Measurements from ENCODE around the gene DNM1. TPM values are rescaled to one million over a fixed set of nuclear protein-coding genes. Genes with fewer than 3 reads are reported as not detected.
A peak's percentile ranks its signal among the peaks of the same experiment; 100 is the strongest.

DNM1 gene
- 100 to 1,000 TPM in 1 of 10 donors, 10 to 100 TPM in 9; 32.0 to 119 (median 52.2) TPM for polyA plus RNA-seq (ENCODE audit: insufficient read length in 10 of 10)
- long read RNA-seq, donor 1, partial matches to known transcripts = 5 of 5 reads
- long read RNA-seq, donor 1, other reads (novel, unspliced or antisense) = 0 of 5 reads
- long read RNA-seq, donor 2 = 0 reads
- long read RNA-seq, donor 3 = 0 reads
- long read RNA-seq, donor 4 = 0 reads
- long read RNA-seq, donor 5 = 0 reads
- long read RNA-seq, donor 6 = 0 reads
- long read RNA-seq, donor 7, partial matches to known transcripts = 7 of 7 reads
- long read RNA-seq, donor 7, other reads (novel, unspliced or antisense) = 0 of 7 reads
- long read RNA-seq, donor 8, partial matches to known transcripts = 0 of 1 reads
- long read RNA-seq, donor 8, other reads (novel, unspliced or antisense) = 0 of 1 reads
- long read RNA-seq, donor 9 = 0 reads

DNA sequence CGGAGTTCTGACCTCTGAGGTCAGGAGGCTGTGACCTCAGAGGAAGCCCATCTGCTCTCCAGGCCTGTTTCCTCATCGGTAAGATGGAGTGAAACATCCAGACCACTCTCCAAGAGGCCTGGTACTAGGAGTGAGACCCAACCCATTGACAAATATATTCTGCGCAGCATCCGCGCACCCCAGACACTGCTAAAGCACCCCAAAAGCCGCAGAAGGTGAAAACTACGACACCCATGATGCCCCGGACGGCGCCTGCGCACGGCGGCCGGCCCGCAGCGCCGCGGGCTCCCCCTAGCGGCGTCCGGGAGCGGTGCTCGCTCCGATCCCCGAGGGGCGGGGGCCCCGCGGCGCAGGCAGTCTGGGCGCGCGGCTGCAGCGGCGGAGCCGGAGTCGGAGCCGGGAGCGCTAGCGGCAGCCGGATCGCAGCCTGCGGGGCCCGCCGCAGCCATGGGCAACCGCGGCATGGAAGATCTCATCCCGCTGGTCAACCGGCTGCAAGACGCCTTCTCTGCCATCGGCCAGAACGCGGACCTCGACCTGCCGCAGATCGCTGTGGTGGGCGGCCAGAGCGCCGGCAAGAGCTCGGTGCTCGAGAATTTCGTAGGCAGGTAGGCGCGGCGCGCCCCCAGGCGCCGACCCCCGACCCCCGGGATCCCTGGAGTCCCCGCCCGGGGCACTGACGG, at the start of gene DNM1:
Gene DNM1, plus strand, starts transcription at position 356 of the 683 bp plus-strand sequence. Its CDS starts 92 bp downstream, at position 448.
- peak; percentile 60 to 87 (median 79) for DNase-seq

DNA sequence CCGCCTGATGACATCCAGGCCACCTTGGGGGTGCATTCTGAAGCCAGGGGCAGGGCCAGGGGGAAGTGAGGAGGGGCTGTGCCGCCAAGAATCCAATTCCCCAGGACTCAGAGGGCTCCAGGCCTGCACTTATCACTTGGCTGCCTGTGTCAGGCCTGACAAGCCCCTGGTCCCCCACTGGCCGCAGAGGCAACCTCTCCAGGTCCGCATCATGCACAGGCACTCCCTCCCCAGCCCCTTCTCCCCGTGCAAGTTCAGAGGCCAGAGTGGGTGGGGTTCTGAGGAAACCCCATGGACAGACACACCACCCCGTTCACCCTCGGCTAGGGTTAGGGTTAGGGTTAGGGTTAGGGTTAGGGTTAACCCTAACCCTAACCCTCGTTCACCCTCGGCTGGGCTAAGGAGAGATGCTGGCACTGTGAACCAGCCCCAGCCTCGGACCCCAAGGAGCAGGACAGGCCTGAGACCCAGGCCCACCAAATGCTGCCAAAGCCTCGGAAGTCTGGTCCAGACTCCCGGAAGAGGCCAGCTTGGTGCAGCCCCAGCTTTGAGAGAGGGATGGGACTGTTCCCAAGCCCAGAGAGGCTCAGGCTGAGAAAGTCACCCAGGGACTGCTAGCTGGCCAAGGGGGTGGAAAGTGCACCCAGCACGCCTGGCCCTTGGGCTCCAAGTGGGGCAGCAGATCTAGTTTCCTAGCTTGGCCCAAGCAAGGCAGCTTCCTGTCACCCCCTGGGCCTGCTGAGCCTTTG, 49.1 kb upstream of the DNM1 start:
- DNase-seq = no peak

DNA sequence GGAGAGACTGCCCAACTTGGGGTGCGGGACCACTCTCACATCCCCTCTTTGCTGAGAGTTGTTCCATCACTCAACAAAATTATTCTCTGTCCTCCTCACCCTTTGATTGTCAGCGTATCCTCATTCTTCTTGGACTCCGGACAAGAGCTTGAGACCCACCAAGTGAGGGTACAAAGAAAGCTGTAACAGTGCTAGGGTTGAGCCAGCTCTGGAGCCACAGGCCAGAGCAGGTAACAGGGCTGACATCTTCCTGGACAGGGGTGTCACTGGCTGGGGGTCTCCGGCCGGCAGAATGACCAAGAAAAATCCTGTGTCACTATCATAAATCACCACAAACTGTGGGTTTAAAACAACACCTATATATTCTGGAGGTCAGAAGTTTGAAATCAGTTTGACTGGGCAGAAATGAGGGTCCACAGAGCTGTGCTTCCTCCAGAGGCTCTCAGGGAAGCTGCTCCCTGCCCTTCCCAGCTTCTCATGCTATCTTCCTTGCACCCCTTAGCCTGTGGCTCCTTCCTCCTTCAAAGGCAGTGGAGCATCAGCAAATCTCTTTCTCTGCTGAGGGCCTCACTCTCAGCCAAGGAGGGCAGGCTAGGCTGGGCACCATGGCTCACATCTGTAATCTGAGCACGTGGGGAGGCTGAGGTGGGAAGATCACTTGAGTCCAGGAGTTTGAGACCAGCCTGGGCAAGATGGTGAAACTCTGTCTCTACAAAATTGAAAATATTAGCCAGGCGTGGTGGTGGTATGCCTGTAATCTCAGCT, 47.3 kb upstream of the DNM1 start:
- no peak for DNase-seq

DNA sequence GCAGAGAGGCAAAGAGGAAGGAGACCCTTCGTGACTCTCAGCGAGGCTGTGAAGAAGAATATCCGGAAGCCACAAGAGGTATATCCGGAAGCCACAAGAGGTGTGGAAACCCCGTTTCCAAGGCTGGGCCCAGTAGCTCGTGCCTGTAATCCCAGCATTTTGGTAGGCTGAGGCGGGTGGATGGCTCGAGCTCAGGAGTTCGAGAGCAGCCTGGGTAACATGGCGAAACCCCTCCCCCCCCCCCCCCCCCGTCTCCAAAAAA, 43.7 kb upstream of the DNM1 start:
- DNase-seq = no peak

DNA sequence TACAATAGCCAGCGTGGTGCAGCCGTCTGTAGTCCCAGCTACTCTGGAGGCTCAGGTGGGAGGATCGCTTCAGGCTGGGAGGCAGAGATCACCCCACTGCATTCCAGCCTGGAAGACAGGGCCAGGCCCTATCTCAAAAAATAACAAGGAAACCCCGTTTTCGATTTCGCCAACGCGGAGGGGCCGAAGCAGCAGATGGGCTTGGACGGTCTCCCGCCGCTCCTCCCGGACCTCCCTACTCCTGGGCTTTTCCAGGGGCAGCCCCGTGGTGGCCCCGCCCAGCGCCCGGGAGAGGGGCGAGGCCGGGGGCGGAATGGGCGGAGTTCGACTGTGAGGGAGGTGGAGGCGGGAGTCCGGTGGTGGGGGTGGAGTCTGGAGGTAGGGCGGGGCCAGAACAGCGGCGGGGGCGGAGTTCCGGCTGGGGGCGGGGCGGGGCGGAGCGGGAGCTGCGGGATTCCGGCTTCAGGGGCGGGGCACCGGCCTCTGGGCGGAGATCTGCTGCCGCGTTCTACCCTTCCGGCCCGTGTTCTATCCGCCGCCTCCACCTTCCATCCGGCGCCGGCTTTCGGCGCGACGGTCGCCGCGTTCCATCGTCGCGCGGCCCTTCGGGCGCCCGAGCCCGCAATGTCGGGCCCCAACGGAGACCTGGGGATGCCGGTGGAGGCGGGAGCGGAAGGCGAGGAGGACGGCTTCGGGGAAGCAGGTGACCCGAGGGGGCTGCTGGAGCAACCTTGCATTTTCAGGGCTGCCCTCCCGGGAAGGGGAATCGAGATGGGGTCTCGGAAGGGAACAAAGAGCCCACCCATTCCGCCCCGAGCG, 43.2 kb upstream of the DNM1 start, which contains the start of gene BBLN:
Gene BBLN, plus strand, starts transcription at position 482 of the 819 bp plus-strand sequence. Its CDS starts 143 bp downstream, at position 625.
- DNase-seq = peak; percentile 94 to 96 (median 94)

DNA sequence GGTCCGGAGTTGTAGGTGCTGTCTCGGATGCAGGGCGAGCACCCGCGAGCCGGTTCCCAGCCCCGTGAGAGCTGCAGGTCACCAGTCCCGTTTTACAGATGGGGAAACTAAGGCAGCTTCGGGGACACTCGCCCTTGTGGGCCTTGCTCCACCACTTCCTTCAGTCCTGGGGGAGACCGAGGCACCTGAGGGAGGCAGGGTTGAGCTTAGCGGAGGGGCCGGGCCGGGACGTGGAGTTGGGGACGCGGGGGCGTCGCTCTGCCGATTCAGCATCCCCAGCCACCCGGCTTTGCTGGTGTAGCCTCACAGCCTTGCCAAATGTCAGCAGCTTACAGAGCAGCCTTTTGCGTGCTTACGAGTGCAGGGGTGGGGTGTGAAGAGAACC, 42.6 kb upstream of the DNM1 start:
- no peak for DNase-seq

DNA sequence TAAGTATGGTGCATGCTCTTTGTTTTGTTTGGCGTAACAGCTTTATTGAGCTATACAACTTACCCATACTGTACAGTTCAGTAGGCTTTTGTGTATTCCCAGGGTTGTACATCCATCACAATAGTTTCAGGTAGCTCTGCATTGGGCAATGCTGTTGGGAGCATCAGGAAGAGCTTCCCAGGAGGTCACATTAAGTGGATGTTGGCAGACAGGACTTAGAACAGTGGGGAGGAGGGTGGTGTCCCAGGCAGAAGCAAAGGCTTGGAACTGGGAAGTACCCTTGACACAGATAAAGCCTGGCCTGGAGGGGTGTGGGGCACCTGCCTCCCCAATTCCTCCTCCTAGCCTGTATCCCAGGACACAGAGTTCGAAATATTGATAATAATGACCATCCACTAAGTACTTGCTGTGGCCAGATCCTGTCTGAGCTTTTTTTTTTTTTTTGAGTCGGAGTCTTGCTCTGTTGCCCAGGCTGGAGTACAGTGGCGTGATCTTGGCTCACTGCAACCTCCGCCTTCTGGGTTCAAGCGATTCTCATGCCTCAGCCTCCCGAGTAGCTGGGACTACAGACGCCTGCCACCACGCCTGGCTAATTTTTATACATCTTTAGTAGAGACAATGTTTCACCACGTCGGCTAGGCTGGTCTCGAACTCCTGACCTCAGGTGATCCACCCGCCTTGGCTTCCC, 41.8 kb upstream of the DNM1 start:
- DNase-seq = no peak

DNA sequence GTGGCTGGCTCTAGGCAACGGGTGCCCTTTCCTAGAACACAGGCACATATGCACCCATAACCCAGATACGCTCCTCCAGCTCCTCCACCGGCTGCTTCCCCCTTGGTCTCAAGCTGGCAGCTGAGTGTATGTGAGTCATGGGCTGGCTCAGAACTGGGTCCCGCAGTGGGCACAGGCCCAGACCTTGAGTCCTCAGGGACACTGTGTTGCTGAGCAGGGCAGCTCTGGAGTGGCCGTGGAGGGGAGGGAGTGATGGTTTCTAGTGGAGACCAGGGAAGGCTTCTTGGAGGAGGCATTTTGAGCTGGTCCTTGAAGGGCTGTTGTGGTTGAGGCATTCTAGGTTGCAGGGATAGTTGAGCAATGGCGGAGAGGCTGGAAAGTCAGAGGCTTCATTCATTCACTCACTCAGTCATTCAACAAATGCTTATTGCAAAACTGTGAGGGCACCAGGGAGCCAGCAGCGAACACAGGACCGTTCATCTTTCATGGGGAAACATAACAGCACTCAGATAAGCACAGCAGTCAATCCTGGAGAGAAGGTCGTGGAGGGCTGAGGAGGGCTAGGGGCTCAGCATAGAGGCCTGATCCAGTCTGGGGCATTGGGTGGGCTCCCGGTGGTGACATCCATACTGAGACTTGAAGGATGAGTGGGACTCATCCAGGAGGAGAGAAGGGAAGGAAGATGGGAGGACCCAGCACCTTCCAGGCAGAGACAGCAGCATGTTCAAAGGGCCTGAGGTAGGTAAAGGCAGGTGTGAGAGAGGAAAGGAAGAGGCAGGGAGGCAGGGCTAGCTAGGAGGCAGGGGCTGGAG, 40.8 kb upstream of the DNM1 start:
- no peak for DNase-seq

DNA sequence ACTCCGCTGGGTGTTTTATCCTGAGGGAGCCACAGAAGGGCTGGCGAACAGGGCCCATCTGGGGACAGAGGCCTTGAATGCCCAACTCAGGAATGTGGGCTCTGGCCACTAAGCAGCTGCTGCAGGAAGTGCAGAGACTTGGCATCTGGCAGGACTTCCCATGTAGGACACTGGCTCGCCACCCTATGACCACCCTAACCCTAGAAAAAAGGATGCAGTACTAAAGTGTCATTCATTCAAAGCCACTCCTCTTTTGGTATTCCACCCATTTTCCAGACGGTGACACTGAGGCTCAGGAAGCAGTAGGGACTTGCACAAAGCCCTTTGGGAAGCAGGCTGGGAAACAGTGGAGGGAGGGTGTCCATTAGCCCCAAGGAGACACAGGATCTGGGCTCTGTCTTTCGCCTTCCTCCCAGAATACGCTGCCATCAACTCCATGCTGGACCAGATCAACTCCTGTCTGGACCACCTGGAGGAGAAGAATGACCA, 40.1 kb upstream of the DNM1 start:
- DNase-seq = no peak

DNA sequence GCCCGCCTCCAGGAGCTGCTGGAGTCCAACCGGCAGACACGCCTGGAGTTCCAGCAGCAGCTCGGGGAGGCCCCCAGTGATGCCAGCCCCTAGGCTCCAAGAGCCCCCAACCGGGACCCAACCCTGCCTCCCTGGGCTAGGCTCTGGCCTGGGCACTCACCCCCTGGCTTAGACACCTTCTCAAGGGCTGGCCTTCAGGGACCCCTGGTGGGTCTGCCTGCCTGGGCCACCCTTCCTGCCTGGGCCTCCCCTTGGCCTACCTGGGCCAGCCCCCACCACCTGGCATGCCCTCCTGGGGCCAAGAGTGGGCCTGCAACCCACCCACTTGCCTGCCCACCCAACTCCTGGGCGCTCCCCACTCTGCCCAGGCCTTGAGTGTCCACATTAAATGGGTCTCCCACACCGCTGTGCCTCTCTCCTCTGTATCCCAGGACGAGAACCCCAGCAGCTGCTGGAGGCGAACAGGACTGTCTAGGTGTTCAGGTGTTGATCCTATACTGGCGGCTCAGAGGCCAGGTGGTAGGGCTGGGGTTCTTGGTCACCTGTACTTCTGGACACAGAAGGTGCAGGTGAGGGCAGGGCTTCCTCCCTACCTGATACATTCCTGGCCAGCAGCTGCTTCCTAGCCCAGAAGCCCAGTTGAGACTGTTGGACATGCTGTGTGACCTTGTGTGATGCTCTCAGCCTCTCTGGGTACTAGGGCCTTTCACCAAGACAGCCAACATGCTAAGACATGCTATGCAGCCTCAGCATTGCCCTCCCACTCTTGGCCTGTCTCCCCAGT, 39.5 kb upstream of the DNM1 start:
- no peak for DNase-seq

DNA sequence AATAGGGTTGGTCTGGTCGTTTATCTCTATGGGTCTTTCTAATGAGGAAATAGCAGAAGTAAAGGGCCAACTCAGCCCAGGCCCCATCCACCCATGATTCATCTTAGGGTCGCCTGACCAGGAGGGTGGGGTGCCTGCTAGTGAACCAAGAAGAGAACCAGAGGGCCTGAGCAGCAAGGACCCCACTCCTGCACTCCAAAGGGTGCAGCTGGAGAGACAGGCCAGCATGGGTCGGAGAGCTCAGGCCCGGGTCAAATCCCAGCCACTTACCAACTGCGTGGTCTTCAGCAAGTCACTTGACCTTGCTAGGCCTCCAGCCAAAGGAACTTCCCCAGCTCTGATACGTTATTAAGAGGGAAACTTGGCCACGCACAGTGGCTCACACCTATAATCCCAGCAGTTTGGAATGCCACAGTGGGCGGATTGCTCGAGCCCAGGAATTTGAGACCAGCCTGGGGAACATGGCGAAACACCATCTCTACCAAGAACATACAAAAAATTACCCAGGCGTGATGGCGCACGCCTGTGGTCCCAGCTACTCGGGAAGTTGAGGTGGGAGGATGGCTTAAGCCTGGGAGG, 38.8 kb upstream of the DNM1 start:
- DNase-seq = no peak

DNA sequence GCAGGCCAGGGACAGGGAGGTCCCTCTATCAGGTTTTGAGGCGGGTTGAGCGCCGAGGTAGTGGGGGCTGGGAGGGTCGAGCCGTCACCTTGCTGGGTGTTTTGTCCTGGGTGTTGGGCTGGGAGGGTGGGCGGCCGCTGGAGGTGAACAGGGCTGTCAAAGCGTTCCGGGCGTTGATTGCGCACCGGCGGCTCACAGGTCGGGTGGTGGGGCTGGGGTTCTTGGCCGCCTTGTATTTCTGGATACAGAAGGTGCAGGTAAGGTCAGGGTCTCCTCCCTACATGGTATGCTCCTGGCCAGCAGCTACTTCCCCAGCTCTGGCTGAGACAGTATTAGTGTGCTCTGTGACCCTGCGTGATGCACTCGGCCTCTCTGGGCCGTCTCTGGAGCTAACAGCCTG, 37.0 kb upstream of the DNM1 start:
- DNase-seq = no peak

DNA sequence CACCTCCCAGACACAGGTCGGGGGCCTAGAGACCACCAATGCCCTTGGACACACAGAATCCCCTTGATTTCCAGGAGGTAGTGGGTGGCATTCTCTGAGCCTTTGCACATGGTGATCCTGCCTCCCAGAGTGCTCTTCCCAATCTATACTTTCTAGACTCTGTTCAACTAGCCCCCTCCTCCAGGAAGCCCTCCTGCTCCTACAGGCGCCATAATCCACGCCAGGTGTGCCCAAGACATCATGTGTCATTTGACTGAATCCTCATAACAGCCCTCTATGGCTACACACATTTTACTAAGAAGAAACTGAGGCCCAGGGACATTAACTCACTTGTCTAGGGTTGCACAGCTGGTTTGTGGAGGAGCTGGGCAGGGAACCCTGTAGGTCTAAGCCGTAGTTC, 36.0 kb upstream of the DNM1 start:
- DNase-seq = no peak

DNA sequence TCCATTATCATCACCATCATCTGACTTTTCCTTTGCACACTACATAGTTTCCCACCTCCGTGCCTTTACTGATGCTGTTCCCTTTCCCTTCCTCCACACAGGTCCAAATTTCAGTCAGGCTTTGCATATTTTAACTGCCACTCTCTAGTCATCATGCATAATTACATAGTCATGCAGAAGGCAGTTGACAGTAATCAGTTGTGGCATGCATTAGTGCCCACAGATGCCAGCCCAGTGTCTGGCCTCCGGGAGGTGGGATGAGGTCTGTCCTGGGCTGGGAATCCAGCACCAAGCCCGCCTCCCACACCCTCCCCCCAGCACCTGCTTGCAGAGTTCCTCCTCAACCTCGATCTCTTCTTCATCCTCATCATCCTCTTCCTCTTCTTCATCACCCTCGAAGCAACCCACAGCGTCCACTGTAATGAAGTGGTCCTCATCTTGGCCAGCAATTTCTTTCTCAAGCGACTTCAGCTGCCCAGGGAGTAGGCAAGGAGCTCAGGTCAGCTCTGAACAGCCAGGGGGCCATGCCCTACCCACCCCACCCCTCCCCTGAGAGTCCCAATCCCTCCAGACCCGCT, 34.4 kb upstream of the DNM1 start:
- no peak for DNase-seq

DNA sequence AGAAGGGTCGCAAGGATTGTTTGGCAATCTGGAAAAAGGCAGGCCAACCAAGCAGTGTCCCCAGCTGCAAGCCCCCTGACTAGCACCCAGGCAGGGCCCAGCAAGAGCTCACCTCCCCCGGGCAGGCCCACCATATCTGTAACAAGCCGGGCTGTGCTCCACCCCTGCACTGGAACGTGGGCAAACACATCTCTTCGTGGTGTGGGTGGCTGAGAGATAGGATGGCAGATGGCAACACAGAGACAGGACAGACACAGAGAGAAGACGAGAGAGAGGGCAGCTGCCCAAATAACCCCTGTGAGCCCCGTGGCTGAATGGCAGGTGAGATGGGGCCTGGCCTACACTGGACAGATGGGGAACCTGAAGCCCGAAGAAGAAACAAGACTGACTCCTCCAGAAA, 33.7 kb upstream of the DNM1 start:
- DNase-seq = no peak

DNA sequence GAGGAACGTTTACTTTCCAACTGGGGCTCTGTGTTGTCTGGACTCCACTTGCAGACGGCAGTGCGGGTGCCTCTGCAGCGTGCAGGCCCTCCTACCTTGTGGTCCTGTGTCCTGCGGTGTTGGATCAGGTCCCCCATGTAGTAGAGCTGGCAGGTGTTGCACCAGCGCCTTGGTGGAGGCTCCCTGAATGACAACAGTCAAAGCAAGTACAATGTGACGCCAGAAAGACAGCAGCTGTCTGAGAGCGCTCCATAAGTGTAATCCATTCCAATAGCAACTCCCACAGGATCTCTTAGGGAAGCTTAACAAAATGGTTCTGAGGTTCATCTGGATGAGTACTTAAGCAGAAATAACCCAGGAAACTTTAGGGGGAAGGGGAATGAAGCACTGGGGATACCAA, 33.3 kb upstream of the DNM1 start:
- DNase-seq = peak in 1 of 3 donors; percentile 47

DNA sequence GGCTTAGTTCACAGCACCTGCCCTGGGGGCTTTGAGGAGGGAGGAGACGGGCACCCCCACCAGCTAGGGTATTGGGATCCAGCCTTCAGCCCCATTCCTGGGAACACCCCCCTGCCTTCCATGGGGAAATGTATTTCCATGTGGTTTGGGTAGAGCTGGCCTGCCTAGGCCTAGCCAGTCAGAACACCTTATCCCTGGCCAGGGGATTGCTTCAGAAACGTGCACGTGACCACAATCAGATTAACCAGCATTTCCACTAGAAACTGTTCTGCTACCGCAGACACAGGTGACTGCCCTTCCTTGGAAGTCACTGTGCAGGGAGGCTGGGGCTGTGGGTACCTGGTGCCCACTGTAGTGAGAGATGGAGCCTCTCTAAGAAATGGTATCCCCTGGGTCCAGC, 29.1 kb upstream of the DNM1 start:
- no peak for DNase-seq

DNA sequence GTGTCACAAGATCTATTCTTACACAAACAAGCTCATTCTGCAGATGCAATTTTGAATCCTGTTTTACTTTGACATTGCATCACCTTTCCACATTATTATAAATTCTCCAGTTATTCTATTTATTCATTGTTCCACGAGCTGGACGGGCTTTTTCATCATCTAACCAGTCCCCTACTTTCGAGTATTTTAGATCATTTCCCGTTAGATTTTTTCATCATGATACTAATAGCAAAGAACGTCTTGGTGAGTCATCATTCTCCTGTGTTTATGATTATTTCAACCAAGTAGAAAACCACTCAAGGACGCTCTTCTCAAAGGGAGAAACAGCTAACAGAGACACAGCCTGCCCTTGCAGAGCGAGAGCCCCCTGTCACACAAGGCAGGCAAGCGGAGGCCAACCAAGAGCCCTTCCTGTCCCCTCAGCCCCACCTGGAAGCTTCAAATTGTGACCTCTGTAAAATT, 28.0 kb upstream of the DNM1 start:
- no peak for DNase-seq

Data from muscle of back (tissue), 13 donors.